Measurements from ENCODE around the gene GHR.

- TF ChIP-seq POLR2AphosphoS5 (IDR thresholded peaks at IDR 0.05; ENCODE audit: borderline replicate concordance, low read depth, low read length) = no peak
- no peak for TF ChIP-seq EZH2 (IDR thresholded peaks at IDR 0.05)
- TF ChIP-seq FOXP2 (optimal IDR thresholded peaks at IDR 0.05; ENCODE audit: control extremely low read depth, extremely low read length, insufficient read depth) = no peak
Measured at GRCh38 chr5:42587096-42587723, 164.0 kb downstream of the GHR start.

Measured in SK-N-MC (cell line).